ENCODE results near the gene CEBPA. TPM values are rescaled to one million over a fixed set of nuclear protein-coding genes. Genes with fewer than 3 reads are reported as not detected.

CEBPA gene
- total RNA-seq, 1 experiment from 2014 or later: 3.2 TPM

DNA sequence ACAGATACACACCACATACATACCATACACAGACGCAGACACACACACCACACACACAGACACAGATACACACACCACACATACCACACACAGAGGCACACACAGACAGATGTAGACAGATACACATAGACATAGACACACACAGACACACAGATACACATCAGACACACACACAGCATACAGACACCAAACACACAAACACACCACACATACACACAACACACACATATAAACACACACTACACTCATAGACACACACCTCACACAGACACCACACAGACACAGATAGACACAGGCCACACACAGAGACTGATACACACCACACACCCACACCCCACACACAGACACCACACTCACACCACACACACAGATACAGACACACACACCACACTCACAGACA is 51.8 kb downstream of the CEBPA start:
- Histone ChIP-seq H4K8ac (replicated peaks; ENCODE audit: insufficient read length, low read depth, low read length) (no peak overlapping the region), H2BK5ac (ENCODE audit: insufficient read length, low read length) (no peak overlapping the region), H3K9ac (ENCODE audit: extremely low read depth, insufficient read length, low read length) (no peak overlapping the region), H3K79me2 (ENCODE audit: insufficient read depth, low read length) (no peaks in the 10 kb centered on the region), H3K23ac (ENCODE audit: insufficient read length, low read depth, low read length) (no peak overlapping the region), H3K14ac (ENCODE audit: insufficient read depth, low read length) (no peak overlapping the region), H2BK20ac (ENCODE audit: low read depth, low read length, poor library complexity, severe bottlenecking) (no peak overlapping the region), H4K91ac (ENCODE audit: insufficient read length, low read depth, low read length) (no peak overlapping the region), H3K9me3 (ENCODE audit: control insufficient read depth, low read depth, low read length) (no peaks in the 10 kb centered on the region), H3K4me2 (ENCODE audit: insufficient read depth, insufficient read length, low read length) (no peak overlapping the region), H3K27me3 (ENCODE audit: insufficient read depth, low read length) (no peaks in the 10 kb centered on the region), H3K4me1 (ENCODE audit: insufficient read depth, low read length) (no peaks in the 10 kb centered on the region), H3T11ph (ENCODE audit: low read length) (no peak overlapping the region), H2BK12ac (ENCODE audit: insufficient read length, low read depth, low read length) (no peak overlapping the region), H3K4ac (ENCODE audit: low read depth, low read length) (no peak overlapping the region), H2BK120ac (ENCODE audit: low read depth, low read length, poor library complexity, severe bottlenecking) (no peak overlapping the region), H3K27ac (ENCODE audit: insufficient read length, low read depth, low read length) (no peak overlapping the region), H3K23me2 (ENCODE audit: insufficient read length, low read depth, low read length, poor library complexity, severe bottlenecking) (no peaks in the 10 kb centered on the region), H2AFZ (ENCODE audit: low read length) (no peak overlapping the region), H3K79me1 (ENCODE audit: insufficient read depth, low read depth, low read length, poor library complexity, severe bottlenecking) (no peaks in the 10 kb centered on the region), H2AK5ac (ENCODE audit: insufficient read length, low read length) (no peak overlapping the region), H3K56ac (ENCODE audit: insufficient read length, low read depth, low read length) (no peak overlapping the region), H3K18ac (ENCODE audit: insufficient read length, low read depth, low read length) (no peak overlapping the region), H2BK15ac (ENCODE audit: low read depth, low read length) (no peak overlapping the region), H4K5ac (ENCODE audit: insufficient read length, low read depth, low read length) (no peak overlapping the region), H4K20me1 (ENCODE audit: control insufficient read depth, insufficient read depth, insufficient read length) (no peaks in the 10 kb centered on the region)
- no CpG with 5 or more reads among the region's 1 CpG for WGBS (ENCODE audit: extremely low coverage, insufficient read length, low lambda C conversion rate)
- no peak for DNase-seq
- no peak overlapping the region for H3K4me3 Mint-ChIP-seq
- peaks cover 3% of the 10 kb centered on the region for H3K27me3 Mint-ChIP-seq (ENCODE audit: low read depth)
- TF ChIP-seq, protein P1, sequence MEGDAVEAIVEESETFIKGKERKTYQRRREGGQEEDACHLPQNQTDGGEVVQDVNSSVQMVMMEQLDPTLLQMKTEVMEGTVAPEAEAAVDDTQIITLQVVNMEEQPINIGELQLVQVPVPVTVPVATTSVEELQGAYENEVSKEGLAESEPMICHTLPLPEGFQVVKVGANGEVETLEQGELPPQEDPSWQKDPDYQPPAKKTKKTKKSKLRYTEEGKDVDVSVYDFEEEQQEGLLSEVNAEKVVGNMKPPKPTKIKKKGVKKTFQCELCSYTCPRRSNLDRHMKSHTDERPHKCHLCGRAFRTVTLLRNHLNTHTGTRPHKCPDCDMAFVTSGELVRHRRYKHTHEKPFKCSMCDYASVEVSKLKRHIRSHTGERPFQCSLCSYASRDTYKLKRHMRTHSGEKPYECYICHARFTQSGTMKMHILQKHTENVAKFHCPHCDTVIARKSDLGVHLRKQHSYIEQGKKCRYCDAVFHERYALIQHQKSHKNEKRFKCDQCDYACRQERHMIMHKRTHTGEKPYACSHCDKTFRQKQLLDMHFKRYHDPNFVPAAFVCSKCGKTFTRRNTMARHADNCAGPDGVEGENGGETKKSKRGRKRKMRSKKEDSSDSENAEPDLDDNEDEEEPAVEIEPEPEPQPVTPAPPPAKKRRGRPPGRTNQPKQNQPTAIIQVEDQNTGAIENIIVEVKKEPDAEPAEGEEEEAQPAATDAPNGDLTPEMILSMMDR (conservative IDR thresholded peaks at IDR 0.05): no peak
- no peak overlapping the region for H3K27ac Mint-ChIP-seq
- peaks cover 0 to 3% of the 10 kb centered on the region in 2 experiments; a peak in 1 of 4 replicates for H3K4me1 Mint-ChIP-seq
- no peaks in the 10 kb centered on the region; a peak in 1 of 7 replicates for H3K36me3 Mint-ChIP-seq (ENCODE audit: insufficient read depth in 1 of 3, low read depth in 3 of 3)
- H3K9me3 Mint-ChIP-seq: peaks cover 2 to 3% of the 10 kb centered on the region in 2 experiments; a peak in 2 of 5 replicates

Other genes with a start within 250 kb of the CEBPA start
- 29.1 and 29.2 TPM in 2 replicates for gene RHPN2, start 237.6 kb downstream of the CEBPA start, total RNA-seq (2021)
- gene GPATCH1, start 221.4 kb downstream of the CEBPA start, total RNA-seq (2021): 11.7 and 12.2 TPM in 2 replicates
- gene WDR88, start 170.4 kb downstream of the CEBPA start, total RNA-seq (2021): not detected in 2 replicates
- 29.2 and 34.4 TPM in 2 replicates for gene LRP3, start 108.2 kb downstream of the CEBPA start, total RNA-seq (2021)
- 2.5 and 2.9 TPM in 2 replicates for gene SLC7A10, start 76.7 kb downstream of the CEBPA start, total RNA-seq (2021)
- 33.7 and 33.9 TPM in 2 replicates for gene CEBPG, start 71.2 kb upstream of the CEBPA start, total RNA-seq (2021)
- 52.2 and 52.8 TPM in 2 replicates for gene PEPD, start 219.3 kb upstream of the CEBPA start, total RNA-seq (2021)

All from H9 (cell line).